Effector memory CD8-positive, alpha-beta T cell (primary cell): Measurements from ENCODE around the gene DNER.
"Not testable (repeated sequence)": the region's sequence is repeated elsewhere in the genome, so short reads cannot be mapped to it uniquely, and the experiment has no call there.

Experiments
- ATAC-seq: fragments of 150-1000 bp; cut with Tn5 transposase; replicated peaks from 2 replicates; pipeline ENCODE4 v1.10.0; 2021; ENCODE audit warnings: mild to moderate bottlenecking, moderate library complexity
- DNase-seq, 3 experiments: peaks; one replicate each; pipeline ENCODE4 v3.0.0; 2021
- H3K27ac Mint-ChIP-seq, 2 donors: one replicate each; pipeline ENCODE4 v1.8.0; 2022; ENCODE audit warnings: mild to moderate bottlenecking in 2 of 2, mixed read lengths in 2 of 2, moderate library complexity in 2 of 2
- H3K27me3 Mint-ChIP-seq, 2 donors: one replicate each; pipeline ENCODE4 v1.8.0; 2022; ENCODE audit warnings: mixed read lengths in 2 of 2
- H3K36me3 Mint-ChIP-seq: one replicate; pipeline ENCODE4 v1.8.0; 2022; ENCODE audit warnings: mild to moderate bottlenecking, moderate library complexity, mixed read lengths; ENCODE audit not compliant: insufficient read depth
- H3K4me1 Mint-ChIP-seq, 2 donors: one replicate each; pipeline ENCODE4 v1.8.0; 2022; ENCODE audit warnings: low read depth in 2 of 2, mixed read lengths in 2 of 2
- H3K4me3 Mint-ChIP-seq, 2 donors: one replicate each; pipeline ENCODE4 v1.8.0; 2022; ENCODE audit warnings: mild to moderate bottlenecking in 2 of 2, mixed read lengths in 2 of 2, moderate library complexity in 2 of 2
- H3K9me3 Mint-ChIP-seq, 2 donors: one replicate each; pipeline ENCODE4 v1.8.0; 2022; ENCODE audit warnings: mixed read lengths in 2 of 2

Gene DNER

DNA sequence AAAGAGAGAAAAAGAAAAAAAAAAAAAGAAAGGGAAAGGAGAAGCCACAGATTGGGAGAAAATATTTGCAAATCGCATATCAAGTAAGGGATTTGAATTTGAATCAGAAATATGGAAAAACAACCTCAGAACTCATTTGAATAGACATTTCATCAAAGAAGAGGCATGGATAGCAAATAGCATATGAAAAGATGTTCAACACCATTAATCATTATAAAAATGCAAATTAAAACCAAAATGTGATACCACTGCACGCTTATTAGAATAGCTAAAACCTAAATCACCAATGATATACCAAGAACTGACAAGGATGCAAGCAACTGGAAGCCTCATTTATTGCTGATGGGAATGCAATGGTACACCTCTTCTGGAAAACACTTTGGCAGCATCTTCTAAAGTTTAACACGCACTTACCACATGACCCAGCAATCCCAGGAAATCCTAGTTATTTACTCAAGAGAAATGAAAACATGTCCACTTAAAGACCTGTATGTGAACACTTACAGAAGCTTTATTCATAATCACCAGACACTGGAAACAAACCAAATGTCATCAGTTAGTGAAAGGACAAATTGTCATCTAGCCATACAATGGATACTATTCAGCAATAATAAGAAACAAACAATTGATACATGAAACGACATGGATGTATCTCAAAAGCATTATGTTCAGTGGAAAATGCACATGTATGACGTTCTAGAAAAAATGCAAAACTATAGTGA lies 10.3 kb downstream of the DNER start:
- Mint-ChIP-seq H3K27ac (no peak overlapping the region), H3K4me3 (no peak overlapping the region), H3K36me3 (no peaks in the 10 kb centered on the region), H3K27me3 (peaks cover 35 to 59% of the 10 kb centered on the region in 2 donors), H3K9me3 (no peaks in the 10 kb centered on the region), H3K4me1 (no peaks in the 10 kb centered on the region)
- ATAC-seq (no peak), DNase-seq (no peak)

DNA sequence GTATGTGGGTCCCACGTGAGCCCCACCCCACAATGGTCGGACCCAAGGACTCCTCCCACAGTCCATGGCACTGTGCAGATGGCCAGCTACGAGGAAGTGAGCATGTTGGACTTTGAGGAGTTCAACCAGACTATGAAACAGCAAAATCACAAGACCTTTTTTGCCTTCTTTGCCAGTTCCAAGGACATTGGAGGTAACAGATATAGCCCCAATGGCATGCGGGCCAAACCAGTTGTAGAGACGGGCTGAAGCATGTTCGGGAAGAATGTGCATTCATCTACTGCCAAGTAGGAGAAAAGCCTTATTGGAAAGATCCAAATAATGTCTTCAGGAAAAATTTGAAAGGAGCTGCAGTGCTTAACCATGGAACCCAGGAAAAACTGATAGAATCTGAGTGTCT lies 12.6 kb downstream of the DNER start:
- Mint-ChIP-seq H3K36me3 (no peaks in the 10 kb centered on the region), H3K27me3 (peaks cover 23 to 64% of the 10 kb centered on the region in 2 donors), H3K4me3 (no peak overlapping the region), H3K27ac (no peak overlapping the region), H3K9me3 (no peaks in the 10 kb centered on the region), H3K4me1 (no peaks in the 10 kb centered on the region)
- ATAC-seq, result no peak
- DNase-seq, result no peak

DNA sequence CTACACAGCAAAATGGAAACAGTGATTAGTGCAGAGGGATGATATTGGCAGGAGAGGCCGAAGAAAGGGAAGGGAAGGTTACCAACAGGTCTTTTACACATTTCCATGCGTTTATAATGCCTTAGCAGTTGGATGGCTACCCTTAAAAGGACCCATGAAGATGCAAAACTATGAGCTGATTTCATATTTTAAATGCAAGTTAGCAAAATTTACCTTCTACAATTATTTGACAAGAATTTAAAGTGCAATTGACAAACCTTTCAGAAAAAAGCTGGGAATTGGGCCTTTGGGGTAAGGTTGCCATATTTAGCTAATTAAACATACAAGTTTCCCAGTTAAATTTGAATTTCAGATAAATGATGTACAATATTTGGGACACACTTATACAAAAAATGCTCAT lies 13.3 kb downstream of the DNER start:
- ATAC-seq, result no peak
- Mint-ChIP-seq H3K27ac (no peak overlapping the region), H3K4me3 (no peak overlapping the region), H3K9me3 (no peaks in the 10 kb centered on the region), H3K36me3 (no peaks in the 10 kb centered on the region), H3K4me1 (no peaks in the 10 kb centered on the region), H3K27me3 (peaks cover 23 to 67% of the 10 kb centered on the region in 2 donors)
- DNase-seq, result no peak

DNA sequence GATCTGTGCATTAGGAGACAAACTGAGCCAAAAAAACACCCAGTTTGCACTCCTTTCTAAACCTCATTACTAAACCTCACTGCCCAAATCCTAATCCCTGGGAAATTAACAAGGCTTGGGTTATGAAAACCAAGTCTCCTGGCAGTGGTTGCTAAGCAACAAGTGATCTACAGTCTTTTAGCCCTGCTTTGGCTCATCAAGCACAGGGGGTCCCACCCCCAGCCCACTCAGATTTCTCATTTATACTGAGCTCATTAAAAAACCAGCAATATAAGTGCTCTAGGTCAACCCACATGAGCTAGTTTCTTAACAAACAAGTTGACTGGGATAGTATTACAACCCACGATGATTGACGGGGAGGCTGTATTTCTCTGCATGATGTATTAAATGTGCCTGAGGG lies 18.4 kb downstream of the DNER start:
- Mint-ChIP-seq H3K9me3 (no peaks in the 10 kb centered on the region), H3K27ac (no peak overlapping the region), H3K4me3 (no peak overlapping the region), H3K36me3 (no peaks in the 10 kb centered on the region), H3K4me1 (no peaks in the 10 kb centered on the region), H3K27me3 (peaks cover 17 to 74% of the 10 kb centered on the region in 2 donors)
- ATAC-seq (no peak), DNase-seq (no peak)

DNA sequence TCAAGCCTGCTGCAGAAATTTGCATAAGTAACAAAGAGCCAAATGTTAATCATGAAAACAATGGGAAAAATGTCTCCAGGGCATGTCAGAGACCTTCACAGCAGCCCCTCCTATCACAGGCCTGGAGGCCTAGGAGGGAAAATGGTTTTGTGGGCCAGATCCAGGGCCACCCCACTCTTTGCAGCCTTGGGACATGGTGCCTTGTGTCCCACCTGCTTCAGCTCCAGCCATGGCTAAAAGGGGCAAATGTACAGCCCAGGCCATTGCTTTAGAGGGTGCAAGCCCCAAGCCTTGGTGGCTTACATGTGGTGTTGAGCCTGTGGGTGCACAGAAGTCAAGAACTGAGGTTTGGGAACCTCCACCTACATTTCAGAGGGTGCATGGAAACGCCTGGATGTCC lies 20.5 kb downstream of the DNER start:
- not testable (repeated sequence) for DNase-seq, H3K4me3 Mint-ChIP-seq, H3K9me3 Mint-ChIP-seq, H3K4me1 Mint-ChIP-seq, ATAC-seq, H3K27ac Mint-ChIP-seq, H3K36me3 Mint-ChIP-seq
- peaks cover 14 to 68% of the 10 kb centered on the region in 2 donors for H3K27me3 Mint-ChIP-seq

DNA sequence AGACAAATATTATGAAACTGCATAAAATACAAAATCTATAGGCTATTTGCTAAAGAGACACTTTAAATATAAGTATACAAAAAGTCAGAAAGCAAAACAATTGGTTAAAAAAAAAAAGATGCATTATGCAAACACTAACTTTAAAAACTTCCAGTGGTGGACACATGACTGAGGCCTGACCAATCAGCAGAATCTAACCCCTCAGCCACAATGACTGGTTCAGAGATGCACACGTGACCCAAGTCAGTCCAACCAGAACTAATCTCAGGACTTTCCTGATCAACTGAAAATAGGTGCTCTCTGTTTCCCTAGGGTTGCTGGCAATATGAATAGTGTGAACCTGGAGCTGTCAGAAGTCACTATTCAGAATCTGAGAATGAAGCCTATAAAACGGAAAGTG lies 22.7 kb downstream of the DNER start:
- no peaks in the 10 kb centered on the region for H3K4me1 Mint-ChIP-seq
- ATAC-seq (no peak), DNase-seq (no peak)
- H3K27ac Mint-ChIP-seq, result no peak overlapping the region
- no peaks in the 10 kb centered on the region for H3K9me3 Mint-ChIP-seq
- H3K4me3 Mint-ChIP-seq, result no peak overlapping the region
- no peaks in the 10 kb centered on the region for H3K36me3 Mint-ChIP-seq
- peaks cover 26 to 70% of the 10 kb centered on the region in 2 donors for H3K27me3 Mint-ChIP-seq

DNA sequence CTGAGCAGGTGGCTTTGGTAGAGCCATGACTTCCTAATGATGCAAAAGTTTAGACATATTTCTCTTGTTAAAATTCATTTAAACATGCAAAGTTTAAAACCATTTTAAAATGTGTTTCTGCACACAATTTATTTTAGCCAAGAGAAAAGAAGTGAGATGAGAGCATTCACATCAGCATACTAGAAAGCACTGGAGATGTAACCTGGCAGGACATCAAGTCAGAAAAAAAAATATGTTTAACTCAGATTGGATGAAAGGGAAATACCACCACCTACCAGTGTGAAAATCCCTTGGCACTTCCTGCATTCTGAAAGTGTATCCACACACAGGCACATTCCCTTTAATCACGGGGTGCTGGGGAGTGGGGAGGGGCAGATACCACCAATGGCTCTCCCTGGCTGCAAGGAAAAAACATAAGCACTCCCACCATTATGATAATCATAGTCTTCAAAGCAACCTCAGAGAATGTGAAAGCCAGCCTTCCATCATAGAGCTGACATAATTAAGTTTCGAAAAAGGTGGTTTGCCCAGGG lies 25.0 kb downstream of the DNER start:
- Mint-ChIP-seq H3K9me3 (peaks cover 0 to 6% of the 10 kb centered on the region in 2 donors), H3K4me3 (no peak overlapping the region), H3K36me3 (no peaks in the 10 kb centered on the region), H3K27me3 (peaks cover 40 to 62% of the 10 kb centered on the region in 2 donors), H3K4me1 (no peaks in the 10 kb centered on the region), H3K27ac (no peak overlapping the region)
- no peak for DNase-seq
- ATAC-seq, result no peak

DNA sequence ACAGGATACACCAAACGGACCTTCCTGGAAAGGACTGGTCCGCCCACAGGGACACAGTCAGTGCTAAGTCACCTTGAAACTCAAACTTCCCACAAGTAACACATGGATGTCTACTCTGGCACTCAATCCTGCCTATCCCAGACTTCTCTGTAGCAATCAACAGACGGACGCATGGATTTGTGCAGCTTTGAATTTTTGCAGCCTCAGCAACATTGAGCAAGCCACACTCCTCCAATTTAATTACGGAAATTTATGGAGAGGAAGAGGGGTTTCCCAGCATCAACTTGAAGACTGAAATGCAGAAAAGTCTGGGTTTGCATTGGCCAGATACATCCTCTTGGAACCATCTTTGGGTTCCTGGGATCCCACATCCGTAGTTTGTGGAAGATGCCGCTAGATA lies 26.2 kb downstream of the DNER start:
- Mint-ChIP-seq H3K9me3 (peaks cover 0 to 6% of the 10 kb centered on the region in 2 donors), H3K27ac (no peak overlapping the region), H3K36me3 (no peaks in the 10 kb centered on the region), H3K4me1 (no peaks in the 10 kb centered on the region), H3K27me3 (peaks cover 48 to 58% of the 10 kb centered on the region in 2 donors), H3K4me3 (no peak overlapping the region)
- ATAC-seq, result no peak
- DNase-seq, result no peak

DNA sequence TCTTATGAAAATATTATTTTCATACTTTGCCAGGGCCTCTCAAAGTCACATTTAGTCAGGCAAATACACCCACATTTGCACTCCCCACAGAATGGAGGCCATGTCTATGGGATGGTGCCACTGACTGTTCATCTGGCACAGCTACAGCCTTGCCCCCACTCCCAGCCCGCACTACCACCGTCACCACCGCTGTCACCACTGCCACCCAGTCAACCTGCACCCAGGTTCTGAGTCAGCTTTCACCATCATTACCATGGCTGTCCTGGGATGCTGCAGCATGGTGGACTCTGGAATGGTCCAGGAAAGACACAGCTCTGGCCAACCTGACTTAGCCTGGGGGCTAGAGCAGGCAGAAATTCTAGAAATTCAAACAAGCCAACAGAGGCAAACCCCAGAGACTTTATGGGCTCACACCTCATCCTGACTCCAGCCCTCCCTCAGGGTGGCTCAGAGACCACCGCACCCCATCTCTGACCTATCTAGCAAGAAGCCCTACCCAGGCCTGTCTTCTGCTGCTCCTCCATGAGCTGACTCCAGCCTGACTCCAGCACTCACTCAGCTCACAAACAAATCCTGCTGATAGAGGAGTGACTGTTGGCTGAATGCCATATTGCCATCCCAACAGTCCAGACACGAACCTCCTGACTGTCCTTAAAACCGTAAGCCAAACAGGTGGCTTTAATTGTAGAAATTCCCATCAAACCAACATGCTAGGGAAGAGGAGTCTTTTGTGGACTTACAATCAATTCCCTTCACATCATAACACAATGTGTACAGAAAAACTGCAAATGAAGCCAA lies 28.0 kb downstream of the DNER start:
- Mint-ChIP-seq H3K4me3 (no peak overlapping the region), H3K27me3 (peaks cover 52 to 67% of the 10 kb centered on the region in 2 donors), H3K4me1 (no peaks in the 10 kb centered on the region), H3K27ac (no peak overlapping the region), H3K9me3 (peaks cover 0 to 6% of the 10 kb centered on the region in 2 donors), H3K36me3 (no peaks in the 10 kb centered on the region)
- DNase-seq (no peak), ATAC-seq (no peak)

DNA sequence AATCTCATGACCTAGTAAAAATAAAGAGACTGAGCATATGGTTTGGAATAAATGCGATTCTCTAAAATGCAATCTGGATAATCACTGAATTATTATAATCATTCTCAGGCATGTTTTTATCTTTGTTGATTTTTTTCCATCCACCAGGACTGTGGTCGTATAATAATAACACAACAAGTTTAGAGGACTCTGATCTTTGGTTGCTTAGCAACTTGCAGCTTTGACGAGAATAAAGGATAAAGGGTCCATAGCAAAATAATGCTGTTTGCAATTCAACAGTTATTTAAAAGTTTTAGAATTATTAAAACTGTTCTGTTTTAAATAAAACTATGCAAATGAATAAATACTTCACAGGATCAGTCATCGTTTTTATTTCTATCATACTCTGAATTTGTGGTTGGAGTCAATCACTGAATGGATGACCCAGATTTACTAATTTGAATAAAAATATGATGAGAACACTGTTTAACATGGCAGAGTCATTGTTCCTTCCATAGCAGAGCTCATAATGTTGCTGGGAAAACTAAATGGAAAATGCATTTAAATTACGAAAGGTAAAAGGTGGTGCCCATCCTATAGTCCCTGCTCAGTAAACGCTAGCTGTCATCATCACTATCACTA lies 29.3 kb downstream of the DNER start:
- Mint-ChIP-seq H3K27me3 (peaks cover 49 to 74% of the 10 kb centered on the region in 2 donors), H3K4me3 (no peak overlapping the region), H3K27ac (no peak overlapping the region), H3K36me3 (no peaks in the 10 kb centered on the region), H3K4me1 (no peaks in the 10 kb centered on the region), H3K9me3 (peaks cover 0 to 6% of the 10 kb centered on the region in 2 donors)
- ATAC-seq (no peak), DNase-seq (no peak)

DNA sequence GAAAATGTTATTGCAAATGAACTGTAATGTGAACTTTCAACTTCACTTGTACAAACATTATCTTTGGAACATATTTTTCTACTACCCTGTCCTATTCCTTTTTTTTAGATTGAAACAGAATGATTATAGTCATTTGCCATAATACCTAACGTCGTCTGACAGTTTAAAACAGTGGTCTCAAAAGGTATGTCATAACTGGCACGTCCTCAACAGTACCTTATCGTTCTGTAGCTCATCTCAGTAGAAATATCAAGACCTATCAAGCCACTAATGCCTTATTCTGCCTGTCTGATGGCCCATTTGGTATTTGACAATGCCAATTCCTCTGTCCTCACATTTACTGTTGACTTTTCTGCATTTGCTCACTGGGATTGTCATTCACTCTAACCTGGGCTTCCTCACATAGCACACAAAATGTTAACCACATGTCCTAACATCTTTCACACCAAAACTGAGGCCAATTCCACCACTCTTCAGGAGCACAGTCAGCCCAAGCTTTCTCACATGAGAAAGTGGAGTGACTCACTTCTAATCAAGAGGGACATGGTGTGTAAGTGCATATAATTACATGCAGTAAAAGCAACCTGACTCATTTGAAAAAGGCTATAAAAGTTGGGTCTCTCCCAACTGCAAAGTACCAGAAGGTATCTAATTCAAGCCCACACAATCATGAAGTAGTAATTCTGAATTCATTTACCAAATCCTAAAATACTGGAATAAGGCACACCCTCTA lies 34.8 kb downstream of the DNER start:
- no peaks in the 10 kb centered on the region for H3K36me3 Mint-ChIP-seq
- H3K4me1 Mint-ChIP-seq, result no peaks in the 10 kb centered on the region
- H3K4me3 Mint-ChIP-seq, result no peak overlapping the region
- no peaks in the 10 kb centered on the region for H3K9me3 Mint-ChIP-seq
- peaks cover 56 to 85% of the 10 kb centered on the region in 2 donors for H3K27me3 Mint-ChIP-seq
- no peak for DNase-seq
- no peak overlapping the region for H3K27ac Mint-ChIP-seq
- ATAC-seq, result no peak

DNA sequence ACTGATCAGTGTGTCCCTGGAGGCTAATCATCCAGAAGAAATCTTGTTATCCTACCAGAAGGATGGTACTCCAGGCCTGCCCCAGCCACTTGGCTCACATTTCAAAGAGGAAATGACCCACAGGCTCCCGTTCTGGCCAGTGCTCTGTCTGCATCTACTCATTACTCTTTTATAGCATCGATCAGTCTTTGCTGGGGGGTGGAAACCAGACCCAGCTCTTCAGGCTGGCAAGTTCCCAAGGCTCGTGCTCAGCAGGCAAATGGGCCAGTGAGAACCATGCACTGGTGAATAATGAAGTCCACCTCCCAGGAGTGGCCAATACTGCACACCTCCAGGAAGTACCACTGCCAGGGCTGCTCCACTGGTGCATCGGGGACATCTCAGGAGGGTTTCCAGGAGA lies 38.8 kb downstream of the DNER start:
- no peak for ATAC-seq
- Mint-ChIP-seq H3K9me3 (no peaks in the 10 kb centered on the region), H3K27me3 (peaks cover 71 to 92% of the 10 kb centered on the region in 2 donors)

More for the DNA sequence above, 38.8 kb downstream of the DNER start:
- Mint-ChIP-seq H3K4me3 (no peak overlapping the region), H3K4me1 (no peaks in the 10 kb centered on the region), H3K36me3 (no peaks in the 10 kb centered on the region), H3K27ac (no peak overlapping the region)
- no peak for DNase-seq
